Liver (tissue), 9 donors: ENCODE measurements around the gene PPDPF. TPM values are rescaled to one million over a fixed set of nuclear protein-coding genes. Genes with fewer than 3 reads are reported as not detected.

Experiments
- DNase-seq: peaks from one replicate; pipeline ENCODE4 v3.0.0-alpha.2; 2017; ENCODE audit warnings: low spot score
- H3K27ac ChIP-seq, 2 donors: one replicate each; pipeline ENCODE4 v1.7.0; 2013; ENCODE audit warnings: inconsistent platforms in 2 of 2, low read length in 2 of 2, control low read depth in 1 of 2, low read depth in 1 of 2, mild to moderate bottlenecking in 1 of 2
- H3K27me3 ChIP-seq, 4 donors: one replicate each; pipeline versions ENCODE4 v1.6.1 to v1.7.0; 2013; ENCODE audit warnings: low read length in 3 of 4, inconsistent platforms in 1 of 4, mild to moderate bottlenecking in 1 of 4, moderate library complexity in 1 of 4; ENCODE audit not compliant: control insufficient read depth in 4 of 4, insufficient read depth in 4 of 4
- H3K36me3 ChIP-seq, 4 donors: one replicate each; pipeline versions ENCODE4 v1.6.1 to v1.7.0; 2013; ENCODE audit warnings: low read length in 3 of 4, mild to moderate bottlenecking in 3 of 4, low read depth in 1 of 4, moderate library complexity in 1 of 4; ENCODE audit not compliant: control insufficient read depth in 4 of 4, insufficient read depth in 3 of 4
- H3K4me1 ChIP-seq, 4 donors: one replicate each; pipeline versions ENCODE4 v1.6.1 to v1.7.0; 2013; ENCODE audit warnings: low read length in 3 of 4, mild to moderate bottlenecking in 3 of 4, moderate library complexity in 1 of 4; ENCODE audit not compliant: control insufficient read depth in 4 of 4, insufficient read depth in 4 of 4
- H3K4me3 ChIP-seq, 3 donors: one replicate each; pipeline versions ENCODE4 v1.6.1 to v1.7.0; 2013; ENCODE audit warnings: low read length in 3 of 3, control low read depth in 1 of 3, low read depth in 1 of 3, mild to moderate bottlenecking in 1 of 3
- H3K9ac ChIP-seq, 2 donors: one replicate each; pipeline ENCODE4 v1.7.0; 2013; ENCODE audit warnings: low read length in 2 of 2, mild to moderate bottlenecking in 2 of 2, moderate library complexity in 2 of 2, control low read depth in 1 of 2, low read depth in 1 of 2
- H3K9me3 ChIP-seq, 4 donors: one replicate each; pipeline versions ENCODE4 v1.6.1 to v1.7.0; 2013; ENCODE audit warnings: low read length in 3 of 4; ENCODE audit not compliant: control insufficient read depth in 4 of 4
- EGR1 ChIP-seq, 2 donors: IDR thresholded peaks; 2 replicates each; pipeline ENCODE4 v1.6.1; 2016 to 2018; ENCODE audit warnings: antibody characterized with exemption in 2 of 2, low read depth in 2 of 2
- FOXA1 ChIP-seq: IDR thresholded peaks from 2 replicates; pipeline ENCODE4 v1.6.1; 2016; ENCODE audit warnings: antibody characterized with exemption
- FOXA2 ChIP-seq: IDR thresholded peaks from 2 replicates; pipeline ENCODE4 v1.6.1; 2016; ENCODE audit warnings: antibody characterized with exemption
- HNF4A ChIP-seq, 2 donors: conservative IDR thresholded peaks; 2 replicates each; pipeline ENCODE4 v1.6.1; 2016; ENCODE audit warnings: antibody characterized with exemption in 2 of 2, mild to moderate bottlenecking in 2 of 2
- HNF4G ChIP-seq: IDR thresholded peaks from 2 replicates; pipeline ENCODE4 v1.6.1; 2016; ENCODE audit warnings: antibody characterized with exemption
- JUND ChIP-seq, 2 donors: IDR thresholded peaks; 2 replicates each; pipeline ENCODE4 v1.6.1; 2016; ENCODE audit warnings: antibody characterized with exemption in 2 of 2
- RAD21 ChIP-seq, 2 donors: IDR thresholded peaks; 2 replicates each; pipeline ENCODE4 v1.6.1; 2016; ENCODE audit warnings: antibody characterized with exemption in 2 of 2, mild to moderate bottlenecking in 2 of 2
- RXRA ChIP-seq, 2 donors: IDR thresholded peaks; 2 replicates each; pipeline ENCODE4 v1.6.1; 2017 to 2018; ENCODE audit warnings: antibody characterized with exemption in 2 of 2, mild to moderate bottlenecking in 1 of 2
- WGBS: extraction: QIAGEN DNeasy Blood & Tissue Kit; methylation state at CpG from one replicate; pipeline ENCODE4 v1.1.7; 2013; 5-methylcytosine and 5-hydroxymethylcytosine counted together
- polyA plus RNA-seq, 2 donors: library from polyadenylated mRNA; stranded (reverse) in 1 of 2; unstranded in 1 of 2; fragments of 200-250 nt in 1 of 2; fragments of >200 nt in 1 of 2; fragmentation: Nextera tagmentation in 1 of 2; extraction: Ambion mirVana in 1 of 2; gene quantifications; one replicate each; pipeline versions ENCODE4 v1.2.1 to v1.2.3, GENCODE V29; 2013 to 2015
- total RNA-seq, 2 donors: library from RNA; depleted of rRNA; stranded (reverse); fragments of >200 nt; gene quantifications; one replicate each; pipeline ENCODE4 v1.2.3, GENCODE V29; 2014
- TF ChIP-seq, protein P1 (sequence below): IDR thresholded peaks from 2 replicates; pipeline ENCODE4 v1.6.1; 2016; ENCODE audit warnings: antibody characterized with exemption, mild to moderate bottlenecking
- TF ChIP-seq, protein P2 (sequence below): IDR thresholded peaks from 2 replicates; pipeline ENCODE4 v1.6.1; 2016; ENCODE audit warnings: antibody characterized with exemption
- TF ChIP-seq, protein P3 (sequence below): IDR thresholded peaks from 2 replicates; pipeline ENCODE4 v1.6.1; 2016; ENCODE audit warnings: antibody characterized with exemption
- donor health status: healthy.
- donor health status: healthy.
- donor health status: healthy.
- donor health status: healthy.
- donor health status: healthy.

The PPDPF gene
- total and polyA plus RNA-seq, 4 donors, result 8.3 to 196 (median 25.3) TPM

- TF ChIP-seq, protein P1, sequence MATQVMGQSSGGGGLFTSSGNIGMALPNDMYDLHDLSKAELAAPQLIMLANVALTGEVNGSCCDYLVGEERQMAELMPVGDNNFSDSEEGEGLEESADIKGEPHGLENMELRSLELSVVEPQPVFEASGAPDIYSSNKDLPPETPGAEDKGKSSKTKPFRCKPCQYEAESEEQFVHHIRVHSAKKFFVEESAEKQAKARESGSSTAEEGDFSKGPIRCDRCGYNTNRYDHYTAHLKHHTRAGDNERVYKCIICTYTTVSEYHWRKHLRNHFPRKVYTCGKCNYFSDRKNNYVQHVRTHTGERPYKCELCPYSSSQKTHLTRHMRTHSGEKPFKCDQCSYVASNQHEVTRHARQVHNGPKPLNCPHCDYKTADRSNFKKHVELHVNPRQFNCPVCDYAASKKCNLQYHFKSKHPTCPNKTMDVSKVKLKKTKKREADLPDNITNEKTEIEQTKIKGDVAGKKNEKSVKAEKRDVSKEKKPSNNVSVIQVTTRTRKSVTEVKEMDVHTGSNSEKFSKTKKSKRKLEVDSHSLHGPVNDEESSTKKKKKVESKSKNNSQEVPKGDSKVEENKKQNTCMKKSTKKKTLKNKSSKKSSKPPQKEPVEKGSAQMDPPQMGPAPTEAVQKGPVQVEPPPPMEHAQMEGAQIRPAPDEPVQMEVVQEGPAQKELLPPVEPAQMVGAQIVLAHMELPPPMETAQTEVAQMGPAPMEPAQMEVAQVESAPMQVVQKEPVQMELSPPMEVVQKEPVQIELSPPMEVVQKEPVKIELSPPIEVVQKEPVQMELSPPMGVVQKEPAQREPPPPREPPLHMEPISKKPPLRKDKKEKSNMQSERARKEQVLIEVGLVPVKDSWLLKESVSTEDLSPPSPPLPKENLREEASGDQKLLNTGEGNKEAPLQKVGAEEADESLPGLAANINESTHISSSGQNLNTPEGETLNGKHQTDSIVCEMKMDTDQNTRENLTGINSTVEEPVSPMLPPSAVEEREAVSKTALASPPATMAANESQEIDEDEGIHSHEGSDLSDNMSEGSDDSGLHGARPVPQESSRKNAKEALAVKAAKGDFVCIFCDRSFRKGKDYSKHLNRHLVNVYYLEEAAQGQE, result peak; percentile 48
- TF ChIP-seq HNF4A (conservative IDR thresholded peaks at IDR 0.05), result peak; percentile 62 to 70
- peak; percentile 74 to 81 for TF ChIP-seq RXRA (IDR thresholded peaks at IDR 0.05)
- no peak for TF ChIP-seq JUND (IDR thresholded peaks at IDR 0.05)
- TF ChIP-seq EGR1 (IDR thresholded peaks at IDR 0.05; ENCODE audit: low read depth in 2 of 2), result peak in 1 of 2 donors; percentile 62
- peak; percentile 94 to 96 for TF ChIP-seq RAD21 (IDR thresholded peaks at IDR 0.05)
- TF ChIP-seq, protein P2, sequence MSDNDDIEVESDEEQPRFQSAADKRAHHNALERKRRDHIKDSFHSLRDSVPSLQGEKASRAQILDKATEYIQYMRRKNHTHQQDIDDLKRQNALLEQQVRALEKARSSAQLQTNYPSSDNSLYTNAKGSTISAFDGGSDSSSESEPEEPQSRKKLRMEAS, result no peak
- TF ChIP-seq, protein P3, sequence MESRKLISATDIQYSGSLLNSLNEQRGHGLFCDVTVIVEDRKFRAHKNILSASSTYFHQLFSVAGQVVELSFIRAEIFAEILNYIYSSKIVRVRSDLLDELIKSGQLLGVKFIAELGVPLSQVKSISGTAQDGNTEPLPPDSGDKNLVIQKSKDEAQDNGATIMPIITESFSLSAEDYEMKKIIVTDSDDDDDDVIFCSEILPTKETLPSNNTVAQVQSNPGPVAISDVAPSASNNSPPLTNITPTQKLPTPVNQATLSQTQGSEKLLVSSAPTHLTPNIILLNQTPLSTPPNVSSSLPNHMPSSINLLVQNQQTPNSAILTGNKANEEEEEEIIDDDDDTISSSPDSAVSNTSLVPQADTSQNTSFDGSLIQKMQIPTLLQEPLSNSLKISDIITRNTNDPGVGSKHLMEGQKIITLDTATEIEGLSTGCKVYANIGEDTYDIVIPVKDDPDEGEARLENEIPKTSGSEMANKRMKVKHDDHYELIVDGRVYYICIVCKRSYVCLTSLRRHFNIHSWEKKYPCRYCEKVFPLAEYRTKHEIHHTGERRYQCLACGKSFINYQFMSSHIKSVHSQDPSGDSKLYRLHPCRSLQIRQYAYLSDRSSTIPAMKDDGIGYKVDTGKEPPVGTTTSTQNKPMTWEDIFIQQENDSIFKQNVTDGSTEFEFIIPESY, result no peak
Measured at GRCh38 chr20:63537525-63538203, 17.1 kb downstream of the PPDPF start (continued).

DNA sequence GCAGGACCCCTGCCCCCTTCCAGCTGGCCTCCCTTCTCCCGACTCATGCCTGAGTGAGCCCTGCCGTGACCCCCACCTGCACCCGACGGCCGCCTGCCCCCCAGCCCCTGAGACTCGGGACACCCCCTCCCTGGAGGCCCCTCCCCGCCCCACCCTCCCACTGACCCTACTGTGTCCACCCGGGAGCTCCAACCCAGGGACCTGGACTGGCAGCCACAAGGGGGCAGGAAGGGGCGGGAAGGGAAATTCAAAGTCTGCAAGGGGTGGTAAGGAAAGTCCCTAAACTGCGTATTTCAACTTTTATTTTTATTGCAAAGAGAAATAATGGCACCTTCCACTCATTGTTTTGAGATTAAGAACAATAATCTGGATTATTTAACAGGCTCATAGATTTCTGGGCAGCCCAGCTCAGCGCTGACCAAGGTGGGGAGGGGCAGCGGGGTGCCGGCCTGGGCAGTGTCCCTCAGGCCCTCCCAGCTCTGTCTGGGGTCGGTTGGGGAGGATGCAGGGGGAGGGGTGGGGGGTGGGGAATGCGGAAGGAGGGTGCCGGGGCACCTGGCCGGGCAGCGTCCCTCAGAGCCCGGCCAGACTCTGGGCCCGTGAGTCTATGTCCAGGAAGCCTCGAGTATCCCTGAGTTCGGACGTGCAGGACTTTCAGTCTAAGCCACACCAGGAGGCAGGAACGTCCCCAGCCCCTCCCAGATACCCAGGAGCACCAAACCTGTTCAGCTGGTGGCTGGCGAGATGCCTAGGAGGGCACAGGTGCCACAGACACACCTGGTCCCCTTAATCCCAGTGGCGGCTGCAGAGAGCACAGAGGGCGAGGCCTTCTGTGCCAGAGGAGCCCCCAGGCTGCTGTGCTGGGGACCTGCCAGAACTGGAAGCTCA lies 17.9 kb downstream of the PPDPF start:
- H3K27ac ChIP-seq, result peak overlapping the region in 1 of 2 donors; percentile 17
- WGBS, result 45% methylated on average over 27 of the region's 27 CpGs
- H3K36me3 ChIP-seq, result no peaks in the 10 kb centered on the region
- H3K9ac ChIP-seq, result no peak overlapping the region
- H3K4me3 ChIP-seq, result peak overlapping the region in 1 of 3 donors; percentile 33
- DNase-seq, result no peak
- H3K4me1 ChIP-seq, result peaks cover 10 to 28% (median 19%) of the 10 kb centered on the region in 4 donors
- no peaks in the 10 kb centered on the region for H3K9me3 ChIP-seq
- TF ChIP-seq RAD21 (IDR thresholded peaks at IDR 0.05) (no peak), JUND (IDR thresholded peaks at IDR 0.05) (no peak), FOXA1 (no peak), HNF4A (conservative IDR thresholded peaks at IDR 0.05) (no peak), FOXA2 (no peak), HNF4G (no peak)
- TF ChIP-seq, protein P1, result no peak
- TF ChIP-seq, protein P2, result no peak
- no peaks in the 10 kb centered on the region for H3K27me3 ChIP-seq
